HG03280 (cell line): ENCODE data around the gene DNAH3.
A peak's percentile ranks its signal among the peaks of the same experiment; 100 is the strongest.
"Not testable (repeated sequence)": the region's sequence is repeated elsewhere in the genome, so short reads cannot be mapped to it uniquely, and the experiment has no call there.

Source experiments
- ATAC-seq: cut with Tn5 transposase; IDR thresholded peaks from one replicate; pipeline ENCODE4 v1.9.1; 2021; ENCODE audit warnings: mild to moderate bottlenecking, moderate library complexity; ENCODE audit not compliant: unreplicated experiment

DNAH3 gene

GRCh38 chr16:21167929-21168602, 17.4 kb upstream of the DNAH3 start:
- ATAC-seq = no peak

DNA sequence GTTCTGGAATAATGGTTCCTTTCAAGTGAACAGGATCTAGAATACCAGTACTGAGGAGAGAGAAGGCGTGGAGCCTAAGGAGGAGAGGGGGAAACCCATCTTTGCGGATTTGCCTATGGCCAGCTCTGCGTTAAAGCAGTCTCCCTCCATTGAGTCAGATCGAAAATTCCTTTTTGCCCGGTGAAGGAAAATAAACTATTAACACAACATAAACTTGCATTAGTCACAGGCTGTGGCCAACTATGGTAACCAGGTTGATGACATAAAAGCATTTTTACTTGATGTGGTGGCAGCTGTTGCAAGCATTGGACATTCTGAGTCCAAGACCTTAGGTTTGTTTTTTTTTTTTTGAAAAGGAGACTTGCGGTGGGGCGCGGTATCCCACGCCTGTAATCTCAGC, 16.7 kb upstream of the DNAH3 start:
- ATAC-seq = no peak

DNA sequence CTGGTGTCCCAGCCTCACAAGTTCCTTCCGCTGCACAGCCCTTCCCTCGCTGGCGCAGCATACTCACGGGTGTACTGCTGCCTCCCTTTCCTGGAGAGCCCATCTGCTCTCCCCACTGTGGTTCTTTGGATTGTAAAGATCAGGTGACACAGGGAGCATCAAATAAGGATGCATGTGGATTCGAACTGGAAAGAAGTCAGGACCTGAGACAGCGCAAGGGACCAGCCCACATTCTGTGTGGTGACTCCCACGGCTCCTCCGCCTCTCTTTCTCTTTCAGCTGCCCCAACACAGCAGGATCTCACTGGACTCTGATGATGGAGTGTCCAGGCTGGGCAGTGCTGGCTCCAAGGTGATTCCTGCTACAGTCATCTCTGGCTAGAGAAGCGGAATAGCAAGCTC, 15.9 kb upstream of the DNAH3 start:
- ATAC-seq = no peak

DNA sequence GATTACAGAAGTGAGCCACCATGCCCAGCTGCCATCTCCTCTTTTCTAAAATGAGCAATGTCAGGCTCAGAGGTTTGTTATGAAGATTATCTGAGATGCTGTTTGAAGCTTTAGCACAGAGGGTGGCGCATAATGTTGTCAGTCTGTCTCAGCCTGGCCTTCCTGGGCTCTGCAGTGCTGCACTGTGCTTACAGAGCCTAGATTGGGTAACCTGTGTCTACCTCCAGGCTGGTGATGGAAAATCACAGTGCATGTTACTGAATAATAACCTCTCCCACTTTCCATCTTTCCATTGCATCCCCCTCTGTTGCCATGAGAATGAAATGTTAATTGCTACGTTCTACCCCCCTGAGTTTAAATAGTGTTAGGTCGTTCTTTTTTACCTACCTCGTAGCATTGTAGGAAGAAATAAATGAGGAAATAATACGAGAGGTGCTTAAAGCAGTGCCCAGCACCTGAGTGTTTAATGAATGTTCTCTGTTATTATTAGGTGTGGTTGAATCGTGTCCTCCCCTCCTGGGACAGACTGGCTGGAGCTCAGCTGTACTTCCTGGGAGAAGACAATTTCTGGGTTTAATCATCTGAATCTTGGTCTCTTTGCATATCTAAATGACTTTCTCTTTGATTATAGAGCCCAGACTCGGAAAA, 14.0 kb upstream of the DNAH3 start:
- no peak for ATAC-seq

- ATAC-seq = no peak
These were observed 12.9 kb upstream of the DNAH3 start for GRCh38 chr16:21163576-21163975.

DNA sequence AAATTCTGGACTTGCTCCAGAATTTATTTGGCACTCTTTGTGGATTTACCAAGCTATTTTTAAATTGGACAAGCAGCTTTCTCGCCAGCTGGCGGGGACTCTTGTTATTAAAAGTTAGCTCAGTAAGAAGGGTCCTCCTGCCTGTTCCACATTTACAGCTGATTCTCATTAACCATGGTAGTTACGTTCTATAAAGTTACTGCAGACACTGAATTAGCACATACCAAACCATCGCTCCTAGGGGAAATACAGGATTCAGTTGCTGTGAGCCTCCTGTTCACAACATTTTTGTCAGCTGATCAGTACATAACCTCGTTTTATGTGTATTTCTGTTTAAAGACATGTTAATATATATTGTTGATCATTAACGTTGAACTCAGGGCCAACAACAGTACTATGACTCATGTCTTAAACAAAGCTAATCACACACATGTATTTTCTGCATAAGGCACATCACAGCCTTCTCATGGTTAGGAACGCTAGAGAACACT, 12.1 kb upstream of the DNAH3 start:
- no peak for ATAC-seq

DNA sequence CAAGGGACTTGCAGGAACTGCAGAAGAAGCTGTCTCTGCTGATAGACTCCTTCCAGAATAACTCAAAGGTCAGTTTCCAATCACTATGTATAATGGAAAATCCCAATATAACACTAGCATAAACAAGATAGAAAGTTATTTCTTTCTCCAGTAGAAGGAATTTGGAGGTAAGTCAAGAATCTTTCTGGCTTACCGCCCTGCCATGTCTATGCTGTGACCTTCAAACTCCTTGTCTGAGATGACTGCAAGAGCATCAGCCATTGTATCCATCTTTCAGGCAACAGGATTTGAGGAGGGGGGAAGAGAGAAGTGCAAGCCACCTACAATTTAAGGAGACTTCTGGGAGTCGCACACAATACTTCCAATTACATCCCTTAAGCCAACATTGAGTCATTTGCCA, 10.6 kb upstream of the DNAH3 start:
- no peak for ATAC-seq

DNA sequence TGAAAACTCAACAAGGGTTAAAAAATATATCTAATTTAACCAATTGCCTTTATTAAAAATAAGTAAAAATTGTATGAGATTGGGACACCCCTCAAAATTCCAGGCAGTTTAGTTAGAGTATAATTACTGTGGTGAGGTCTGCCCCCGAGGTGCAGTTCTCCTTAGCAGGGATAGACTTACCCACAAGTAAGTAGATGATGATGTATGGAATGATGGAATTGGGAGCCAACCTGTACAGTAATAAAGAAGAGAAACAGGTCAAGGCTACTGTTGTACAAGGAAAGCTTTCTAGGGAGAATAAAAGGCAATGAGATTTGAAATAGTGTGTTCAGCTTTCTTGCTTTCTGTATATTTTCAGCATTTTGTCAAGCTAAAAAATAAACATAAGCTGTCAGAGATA, 9.6 kb upstream of the DNAH3 start:
- no peak for ATAC-seq

GRCh38 chr16:21159281-21159951, 8.8 kb upstream of the DNAH3 start:
- no peak for ATAC-seq

- ATAC-seq = peak; percentile 94
These were observed 7.8 kb upstream of the DNAH3 start, which contains the start of gene LDAF1 for GRCh38 chr16:21158208-21159110. Gene LDAF1 (plus strand): TSS chr16:21158674. CDS start chr16:21161183, 2,509 bp downstream.

DNA sequence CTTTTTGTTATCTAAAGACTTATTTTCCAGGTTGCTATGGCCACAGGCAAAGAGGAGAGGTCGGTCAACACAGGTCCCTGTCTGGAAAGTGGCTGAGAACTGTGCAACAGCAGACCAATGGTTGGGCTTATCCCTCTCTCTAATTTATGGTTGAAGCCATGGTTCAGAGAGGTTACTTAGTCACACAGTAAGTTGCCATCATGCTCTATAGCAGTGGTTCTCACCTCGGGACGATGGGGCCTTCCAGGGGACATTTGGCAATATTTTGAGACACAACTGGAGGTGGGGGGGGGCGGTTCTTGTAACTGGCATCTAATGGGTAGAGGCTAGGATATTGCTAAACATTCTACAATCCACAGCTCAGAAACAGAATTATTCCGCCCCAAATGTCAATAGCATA, 7.0 kb upstream of the DNAH3 start:
- no peak for ATAC-seq

DNA sequence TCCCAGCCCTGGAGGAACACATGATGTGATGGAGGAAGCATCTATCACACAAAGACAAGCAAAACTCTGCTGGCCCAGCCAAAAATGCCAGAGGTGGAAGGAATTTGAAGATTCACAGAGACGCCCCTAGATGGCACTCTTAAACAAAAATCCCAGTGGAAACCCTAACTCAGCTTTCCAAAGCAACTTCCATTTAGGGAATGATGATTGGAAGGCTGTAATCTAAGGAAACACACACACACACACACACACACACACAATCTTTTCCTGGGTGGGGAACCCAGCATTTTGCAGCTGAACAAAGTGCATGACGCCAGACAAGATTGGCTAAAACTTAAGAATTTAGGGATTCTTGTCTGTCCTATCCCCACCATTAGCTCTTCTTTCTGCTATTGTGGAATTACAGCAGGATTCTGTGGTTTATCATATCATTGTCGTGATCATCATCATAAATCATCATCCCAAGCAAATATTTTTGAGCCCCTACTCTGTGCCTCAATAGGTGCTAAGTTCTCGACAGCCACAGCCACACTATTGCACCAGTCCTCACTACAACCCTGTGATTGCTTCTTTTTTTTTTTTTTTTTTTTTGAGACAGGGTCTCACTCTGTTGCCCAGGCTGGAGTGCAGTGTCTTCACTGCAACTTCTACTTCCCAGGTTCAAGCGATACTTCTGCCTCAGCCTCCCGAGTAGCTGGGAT, 6.3 kb upstream of the DNAH3 start:
- ATAC-seq = no peak

- ATAC-seq = not testable (repeated sequence)
These were observed 5.4 kb upstream of the DNAH3 start for GRCh38 chr16:21156011-21156410.

GRCh38 chr16:21153124-21153729, 2.6 kb upstream of the DNAH3 start:
- not testable (repeated sequence) for ATAC-seq

DNA sequence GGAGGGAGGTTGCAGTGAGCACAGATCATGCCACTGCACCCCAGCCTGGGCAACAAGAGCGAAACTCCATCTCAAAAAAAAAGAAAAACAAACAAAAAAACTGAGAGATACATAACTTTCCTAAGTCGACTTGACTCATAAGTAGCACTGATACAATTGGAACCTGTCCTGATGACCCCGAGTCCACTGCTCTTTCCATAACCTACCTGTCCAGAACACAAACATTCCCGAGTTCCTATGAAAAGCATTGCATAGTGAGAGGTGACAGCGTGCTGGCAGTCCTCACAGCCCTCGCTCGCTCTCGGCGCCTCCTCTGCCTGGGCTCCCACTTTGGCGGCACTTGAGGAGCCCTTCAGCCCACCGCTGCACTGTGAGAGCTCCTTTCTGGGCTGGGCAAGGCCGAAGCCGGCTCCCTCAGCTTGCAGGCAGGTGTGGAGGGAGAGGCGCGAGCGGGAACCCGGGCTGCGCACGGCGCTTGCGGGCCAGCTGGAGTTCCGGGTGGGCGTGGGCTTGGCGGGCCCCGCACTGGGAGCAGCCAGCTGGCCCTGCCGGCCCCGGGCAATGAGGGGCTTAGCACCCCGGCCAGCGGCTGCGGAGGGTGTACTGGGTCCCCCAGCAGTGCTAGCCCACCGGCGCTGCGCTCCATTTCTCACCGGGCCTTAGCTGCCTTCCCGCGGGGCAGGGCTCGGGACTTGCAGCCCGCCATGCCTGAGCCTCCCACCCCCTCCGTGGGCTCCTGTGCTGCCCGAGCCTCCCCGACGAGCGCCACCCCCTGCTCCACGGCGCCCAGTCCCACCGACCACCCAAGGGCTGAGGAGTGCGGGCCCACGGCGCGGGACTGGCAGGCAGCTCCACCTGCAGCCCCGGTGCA, 1.7 kb upstream of the DNAH3 start:
- ATAC-seq = not testable (repeated sequence)

DNA sequence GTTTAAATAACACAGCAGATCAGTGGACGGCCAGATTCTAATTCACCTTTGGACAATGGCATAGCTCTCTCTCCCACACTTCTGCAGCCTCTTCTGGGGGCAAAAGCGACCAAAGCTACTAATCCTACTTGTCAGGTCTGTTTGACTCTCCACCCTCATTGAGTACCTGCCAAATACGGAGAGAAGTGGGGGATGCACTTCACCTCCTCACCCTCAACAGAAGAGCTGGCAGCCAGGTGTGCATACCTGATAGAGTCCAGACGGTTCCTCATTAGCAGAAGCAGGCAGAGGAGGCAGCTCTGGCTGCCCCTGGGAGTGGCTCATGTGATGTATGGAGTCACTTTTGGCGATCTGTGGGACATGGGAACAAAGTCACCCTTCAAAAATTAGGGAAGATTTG, 4.9 kb downstream of the DNAH3 start:
- ATAC-seq = no peak

- ATAC-seq = no peak
These were observed 16.6 kb downstream of the DNAH3 start for GRCh38 chr16:21134053-21134452.

GRCh38 chr16:21130811-21131210, 19.8 kb downstream of the DNAH3 start:
- ATAC-seq = no peak

DNA sequence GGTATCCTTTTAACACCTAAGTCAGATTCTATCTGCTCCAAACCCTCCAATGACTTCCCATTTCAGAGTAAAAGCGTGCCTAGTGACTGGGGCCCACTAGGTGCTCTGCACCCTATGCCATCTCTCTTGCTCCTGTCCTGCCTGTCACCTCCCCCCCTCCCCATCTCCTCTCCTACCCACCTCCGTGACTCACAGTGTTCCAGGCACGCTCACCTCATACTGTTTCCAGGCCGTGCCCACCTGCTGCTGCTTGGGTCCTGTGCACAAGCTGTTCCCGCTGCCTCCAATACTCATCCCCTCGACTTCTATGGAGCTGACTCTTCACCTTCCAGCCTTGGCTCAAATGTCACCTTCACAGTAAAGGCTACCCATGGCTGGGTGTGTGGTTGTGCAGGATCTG, 21.7 kb downstream of the DNAH3 start:
- no peak for ATAC-seq
